Testis (tissue), 3 donors: ENCODE data around the gene ADPRHL1. TPM values are rescaled to one million over a fixed set of nuclear protein-coding genes. Genes with fewer than 3 reads are reported as not detected.

Source experiments
- DNase-seq: peaks from one replicate; pipeline ENCODE4 v3.0.0-alpha.2; 2019
- H3K27ac ChIP-seq, 2 donors: fragments of 200-600 bp; sonication (generic); one replicate each; pipeline ENCODE4 v1.5.1; 2019
- H3K27me3 ChIP-seq: fragments of 200-600 bp; sonication (generic); one replicate; pipeline ENCODE4 v1.5.1; 2019
- H3K36me3 ChIP-seq: fragments of 200-600 bp; sonication (generic); one replicate; pipeline ENCODE4 v1.5.1; 2017; ENCODE audit warnings: low read depth; ENCODE audit errors: missing control alignments
- H3K4me1 ChIP-seq: fragments of 200-600 bp; sonication (generic); one replicate; pipeline ENCODE4 v1.5.1; 2019
- H3K4me3 ChIP-seq, 2 donors: fragments of 200-600 bp; sonication (generic); one replicate each; pipeline ENCODE4 v1.5.1; 2017 to 2019
- H3K9me3 ChIP-seq: fragments of 200-600 bp; sonication (generic); one replicate; pipeline ENCODE4 v1.5.1; 2017
- POLR2A ChIP-seq: fragments of 450-650 bp; IDR thresholded peaks from one replicate; pipeline ENCODE4 v1.6.1; 2017; ENCODE audit warnings: antibody characterized with exemption, mild to moderate bottlenecking, moderate library complexity
- WGBS, 2 donors: methylation state at CpG; one replicate each; pipeline ENCODE4 v1.1.5; 2018; 5-methylcytosine and 5-hydroxymethylcytosine counted together
- intact Hi-C: fragments of 100-400 bp; cut with DNase I; formaldehyde crosslinking; loops from one replicate; pipeline ENCODE4 v1.15.1; 2023; ENCODE audit warnings: low total_unique reads
- polyA plus RNA-seq: library from polyadenylated mRNA; stranded (reverse); fragments of 350-450 nt; fragmentation: Illumina TruSeq; extraction: RNeasy Lipid Tissue Mini Kit (QIAGEN cat#74804); gene quantifications from one replicate; pipeline ENCODE4 v1.2.3, GENCODE V29; 2014; ENCODE audit warnings: low read depth, low replicate concordance; ENCODE audit not compliant: insufficient read depth
- total RNA-seq, 2 donors: library from RNA; depleted of rRNA; stranded (reverse); fragments of >200 nt; gene quantifications; one replicate each; pipeline ENCODE4 v1.2.3, GENCODE V29; 2016
- TF ChIP-seq, protein P1 (sequence below), 3 experiments: fragments of 450-650 bp in 2 of 3; fragments of 200-600 bp in 1 of 3; sonication (generic) in 1 of 3; IDR thresholded peaks; one replicate each; pipeline ENCODE4 v1.5.1; 2016 to 2019; ENCODE audit warnings: antibody characterized with exemption in 3 of 3, mild to moderate bottlenecking in 2 of 3, moderate library complexity in 1 of 3

ADPRHL1 gene
- total and polyA plus RNA-seq, 3 donors from 2014 or later = 6.2 to 9.3 (median 6.6) TPM

DNA sequence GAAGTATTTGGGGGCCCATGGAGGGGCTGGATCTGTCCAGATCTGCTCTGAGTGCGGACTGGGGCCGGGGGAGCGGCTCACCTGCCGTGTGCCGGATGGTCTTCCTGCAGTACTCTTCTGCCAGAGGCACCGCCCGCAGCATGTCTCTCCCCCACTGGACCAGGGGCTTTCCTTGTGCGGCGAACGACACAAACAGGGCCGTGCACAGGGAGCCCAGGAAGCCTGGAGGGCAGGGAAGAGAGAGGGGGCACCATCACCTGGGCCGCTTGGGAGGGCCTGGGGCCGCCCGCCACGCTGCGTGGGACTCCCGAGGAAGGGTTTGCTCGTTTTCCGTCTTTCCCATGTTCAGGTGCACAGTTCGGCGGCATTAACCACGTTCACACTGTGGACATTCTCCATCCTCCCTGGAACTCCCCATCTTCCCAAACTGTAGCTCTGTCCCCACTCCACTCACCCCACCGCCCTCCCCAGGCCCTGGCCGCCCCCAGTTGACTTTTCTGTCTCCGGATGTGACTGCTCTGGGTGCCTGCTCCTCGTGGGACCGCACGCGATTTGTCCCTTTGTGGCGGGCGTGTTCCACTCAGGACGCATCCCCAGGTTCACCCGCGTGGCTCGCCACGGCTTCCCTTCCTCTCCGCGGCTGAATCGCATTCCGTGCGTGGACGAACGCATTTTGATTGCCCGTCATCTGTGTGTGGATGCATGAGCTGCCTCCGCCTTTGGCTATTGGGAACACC lies 24.2 kb downstream of the ADPRHL1 start:
- intact Hi-C loops = no loop called here
- Histone ChIP-seq H3K36me3 (no peaks in the 10 kb centered on the region), H3K27me3 (no peaks in the 10 kb centered on the region), H3K27ac (no peak overlapping the region), H3K4me3 (no peak overlapping the region), H3K4me1 (peaks cover 5% of the 10 kb centered on the region), H3K9me3 (no peaks in the 10 kb centered on the region)
- WGBS, 2 donors = 76 to 94% methylated on average over 44 to 45 of the region's 45 CpGs
- TF ChIP-seq POLR2A = no peak
- TF ChIP-seq, protein P1, sequence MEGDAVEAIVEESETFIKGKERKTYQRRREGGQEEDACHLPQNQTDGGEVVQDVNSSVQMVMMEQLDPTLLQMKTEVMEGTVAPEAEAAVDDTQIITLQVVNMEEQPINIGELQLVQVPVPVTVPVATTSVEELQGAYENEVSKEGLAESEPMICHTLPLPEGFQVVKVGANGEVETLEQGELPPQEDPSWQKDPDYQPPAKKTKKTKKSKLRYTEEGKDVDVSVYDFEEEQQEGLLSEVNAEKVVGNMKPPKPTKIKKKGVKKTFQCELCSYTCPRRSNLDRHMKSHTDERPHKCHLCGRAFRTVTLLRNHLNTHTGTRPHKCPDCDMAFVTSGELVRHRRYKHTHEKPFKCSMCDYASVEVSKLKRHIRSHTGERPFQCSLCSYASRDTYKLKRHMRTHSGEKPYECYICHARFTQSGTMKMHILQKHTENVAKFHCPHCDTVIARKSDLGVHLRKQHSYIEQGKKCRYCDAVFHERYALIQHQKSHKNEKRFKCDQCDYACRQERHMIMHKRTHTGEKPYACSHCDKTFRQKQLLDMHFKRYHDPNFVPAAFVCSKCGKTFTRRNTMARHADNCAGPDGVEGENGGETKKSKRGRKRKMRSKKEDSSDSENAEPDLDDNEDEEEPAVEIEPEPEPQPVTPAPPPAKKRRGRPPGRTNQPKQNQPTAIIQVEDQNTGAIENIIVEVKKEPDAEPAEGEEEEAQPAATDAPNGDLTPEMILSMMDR (IDR thresholded peaks at IDR 0.05) = no peak
- no peak for DNase-seq

GRCh38 chr13:113428469-113428865 lies 24.8 kb downstream of the ADPRHL1 start:
- H3K4me3 ChIP-seq = no peak overlapping the region
- WGBS, 2 donors = 66 to 88% methylated on average over 3 to 17 of the region's 17 CpGs
- H3K27ac ChIP-seq = no peak overlapping the region
- TF ChIP-seq, protein P1 (IDR thresholded peaks at IDR 0.05) = no peak
- DNase-seq = no peak
- H3K4me1 ChIP-seq = peaks cover 5% of the 10 kb centered on the region
- intact Hi-C loops = no loop called here
- no peaks in the 10 kb centered on the region for H3K36me3 ChIP-seq
- H3K9me3 ChIP-seq = no peaks in the 10 kb centered on the region
- H3K27me3 ChIP-seq = no peaks in the 10 kb centered on the region

GRCh38 chr13:113427562-113428468 lies 25.5 kb downstream of the ADPRHL1 start:
- Histone ChIP-seq H3K4me3 (no peak overlapping the region), H3K36me3 (no peaks in the 10 kb centered on the region), H3K27me3 (no peaks in the 10 kb centered on the region), H3K4me1 (peaks cover 5% of the 10 kb centered on the region), H3K9me3 (no peaks in the 10 kb centered on the region), H3K27ac (no peak overlapping the region)
- TF ChIP-seq POLR2A = no peak
- TF ChIP-seq, protein P1 (IDR thresholded peaks at IDR 0.05) = no peak
- 74 to 85% methylated on average over 27 to 31 of the region's 31 CpGs for WGBS, 2 donors
- intact Hi-C loops = no loop called here
- no peak for DNase-seq

DNA sequence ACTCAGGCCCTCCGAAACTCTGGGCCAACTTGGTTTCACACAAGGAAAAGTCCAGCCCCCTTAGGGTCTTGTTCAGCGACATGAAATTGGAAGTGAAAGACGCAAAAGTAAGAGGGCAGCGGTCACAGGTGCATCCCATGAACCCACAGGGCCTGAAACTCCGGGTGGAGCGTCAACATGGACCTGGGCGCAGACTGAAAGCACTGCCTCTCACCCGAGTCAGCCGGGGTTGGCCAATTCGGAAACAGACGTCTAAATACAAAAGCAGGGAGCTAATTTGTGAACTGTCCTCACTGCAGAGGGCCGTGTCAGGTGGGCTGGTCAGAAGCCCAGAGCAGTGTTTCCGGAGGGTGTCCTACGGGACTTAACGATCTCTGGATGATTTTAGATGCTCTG lies 26.7 kb downstream of the ADPRHL1 start:
- intact Hi-C loops = no loop called here
- Histone ChIP-seq H3K4me3 (no peak overlapping the region), H3K9me3 (no peaks in the 10 kb centered on the region), H3K36me3 (no peaks in the 10 kb centered on the region), H3K4me1 (peaks cover 5% of the 10 kb centered on the region), H3K27ac (no peak overlapping the region), H3K27me3 (no peaks in the 10 kb centered on the region)
- 91 to 96% methylated on average over 13 to 15 of the region's 15 CpGs for WGBS, 2 donors
- TF ChIP-seq, protein P1 (IDR thresholded peaks at IDR 0.05) = no peak
- TF ChIP-seq POLR2A = no peak
- no peak for DNase-seq
